Measurements from ENCODE around the gene PLXND1.

DNA sequence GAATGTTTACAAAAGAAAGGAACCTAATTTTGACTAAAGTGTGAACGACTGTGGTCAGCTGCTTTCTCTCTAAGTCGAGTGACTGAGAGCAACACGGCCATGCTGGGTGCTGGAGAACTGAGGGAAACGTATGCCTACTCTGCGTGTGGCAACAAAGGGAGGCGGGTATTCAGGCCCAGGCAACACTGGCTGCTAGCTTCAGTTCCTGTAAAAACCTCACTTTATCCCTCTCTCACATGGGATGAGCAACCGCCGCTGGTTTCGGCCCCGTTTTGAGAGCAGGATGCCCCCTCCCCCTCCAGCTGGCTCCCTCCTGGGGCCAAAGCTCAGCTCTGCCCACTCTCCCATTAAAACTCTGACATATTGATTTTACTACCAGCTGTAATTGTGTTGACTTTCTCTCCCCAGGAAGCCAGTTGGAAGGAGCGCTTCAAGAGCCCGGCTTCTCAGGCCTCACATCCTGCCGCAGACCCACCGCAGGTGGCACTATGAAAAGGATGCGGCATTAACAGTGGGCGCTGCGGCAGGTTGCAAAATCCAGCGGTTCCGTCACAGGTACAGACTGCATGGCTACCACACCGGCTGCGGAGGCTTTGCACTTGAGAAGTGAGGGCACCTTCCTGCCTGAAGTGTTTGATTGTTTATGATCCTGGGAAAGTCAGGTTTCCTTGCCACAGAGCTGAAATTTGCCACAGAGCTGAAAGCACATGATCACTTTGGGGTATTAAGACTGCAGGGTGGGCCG is 12.7 kb downstream of the PLXND1 start:
- TF ChIP-seq, protein P1, sequence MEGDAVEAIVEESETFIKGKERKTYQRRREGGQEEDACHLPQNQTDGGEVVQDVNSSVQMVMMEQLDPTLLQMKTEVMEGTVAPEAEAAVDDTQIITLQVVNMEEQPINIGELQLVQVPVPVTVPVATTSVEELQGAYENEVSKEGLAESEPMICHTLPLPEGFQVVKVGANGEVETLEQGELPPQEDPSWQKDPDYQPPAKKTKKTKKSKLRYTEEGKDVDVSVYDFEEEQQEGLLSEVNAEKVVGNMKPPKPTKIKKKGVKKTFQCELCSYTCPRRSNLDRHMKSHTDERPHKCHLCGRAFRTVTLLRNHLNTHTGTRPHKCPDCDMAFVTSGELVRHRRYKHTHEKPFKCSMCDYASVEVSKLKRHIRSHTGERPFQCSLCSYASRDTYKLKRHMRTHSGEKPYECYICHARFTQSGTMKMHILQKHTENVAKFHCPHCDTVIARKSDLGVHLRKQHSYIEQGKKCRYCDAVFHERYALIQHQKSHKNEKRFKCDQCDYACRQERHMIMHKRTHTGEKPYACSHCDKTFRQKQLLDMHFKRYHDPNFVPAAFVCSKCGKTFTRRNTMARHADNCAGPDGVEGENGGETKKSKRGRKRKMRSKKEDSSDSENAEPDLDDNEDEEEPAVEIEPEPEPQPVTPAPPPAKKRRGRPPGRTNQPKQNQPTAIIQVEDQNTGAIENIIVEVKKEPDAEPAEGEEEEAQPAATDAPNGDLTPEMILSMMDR (IDR thresholded peaks at IDR 0.05; ENCODE audit: low read depth, low read length) = no peak
- TF ChIP-seq POLR2A (IDR thresholded peaks at IDR 0.05; ENCODE audit: extremely low read depth, insufficient read length) (no peak), MYC (IDR thresholded peaks at IDR 0.05; ENCODE audit: low read depth, low read length) (peak; percentile 55; the same call in 1 of the 2 replicates)
- TF ChIP-seq, protein P2, sequence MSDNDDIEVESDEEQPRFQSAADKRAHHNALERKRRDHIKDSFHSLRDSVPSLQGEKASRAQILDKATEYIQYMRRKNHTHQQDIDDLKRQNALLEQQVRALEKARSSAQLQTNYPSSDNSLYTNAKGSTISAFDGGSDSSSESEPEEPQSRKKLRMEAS (IDR thresholded peaks at IDR 0.05; ENCODE audit: low read depth, low read length) = peak; percentile 78

Measured in NB4 (cell line).